Measurements from ENCODE around the gene YPEL4. TPM values are rescaled to one million over a fixed set of nuclear protein-coding genes. Genes with fewer than 3 reads are reported as not detected.

YPEL4 gene
- polyA plus RNA-seq, 1 of the 3 experiments (the other 2 are of a cell fraction), result 2.3 TPM

DNA sequence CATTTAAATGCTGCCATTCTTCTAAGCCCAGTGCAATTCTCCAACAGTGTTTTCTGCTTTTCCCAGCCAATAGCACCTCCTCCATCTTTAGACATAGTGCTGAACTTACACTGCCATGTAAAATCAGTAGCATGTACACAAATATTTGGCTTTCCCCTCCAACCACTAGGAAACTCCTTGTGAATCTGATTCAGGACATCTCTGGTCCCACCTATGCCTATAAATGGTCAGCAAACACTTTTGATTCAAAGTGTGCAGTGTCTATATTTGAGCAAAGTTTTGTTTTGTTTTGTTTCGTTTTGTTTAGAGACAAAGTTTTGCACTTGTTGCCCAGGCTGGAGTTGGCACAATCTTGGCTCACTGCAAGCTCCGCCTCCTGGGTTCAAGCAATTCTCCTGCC, 24.8 kb downstream of the YPEL4 start:
- no peak for DNase-seq
- H2AFZ ChIP-seq (ENCODE audit: low read depth), result no peak overlapping the region
- CTCF ChIA-PET, result interaction anchor here (1.0 kb wide), 2 partner anchors 20 to 56 kb away, joined by 4 read pairs; no protein-coding TSS in a partner anchor
- POLR2A ChIA-PET, result no interaction called here
- no peaks in the 10 kb centered on the region for H3K9me2 ChIP-seq
- H3K4me1 ChIP-seq (ENCODE audit: control insufficient read depth in 1 of 2, insufficient read depth in 2 of 2, low read depth in 1 of 2, low read length in 1 of 2), result no peaks in the 10 kb centered on the region
- H3K4me2 ChIP-seq, result no peak overlapping the region
- no peaks in the 10 kb centered on the region for H3K36me3 ChIP-seq (replicated peaks in 1 of 2; ENCODE audit: control insufficient read depth in 1 of 2, insufficient read depth in 2 of 2, low read length in 1 of 2)
- no peaks in the 10 kb centered on the region for H3F3A ChIP-seq (replicated peaks; ENCODE audit: insufficient read depth)
- TF ChIP-seq SMC3 (IDR thresholded peaks at IDR 0.05; ENCODE audit: low read depth, low read length) (no peak), RCOR1 (IDR thresholded peaks at IDR 0.05; ENCODE audit: low read length) (no peak), CHD2 (IDR thresholded peaks at IDR 0.05; ENCODE audit: low read length, partially characterized antibody) (no peak), FOSL2 (IDR thresholded peaks at IDR 0.05; ENCODE audit: borderline replicate concordance, low read depth) (no peak), EP300 (IDR thresholded peaks at IDR 0.05; ENCODE audit: borderline replicate concordance in 1 of 2, low read depth in 1 of 2, low read length in 1 of 2) (no peak), GATA2 (CRISPR knock-in tag; IDR thresholded peaks at IDR 0.05) (no peak), NRF1 (IDR thresholded peaks at IDR 0.05; ENCODE audit: low read depth, low read length) (no peak), ELF1 (IDR thresholded peaks at IDR 0.05) (no peak), POLR2AphosphoS5 (IDR thresholded peaks at IDR 0.05; ENCODE audit: low read depth, low read length) (no peak), FOXJ3 (CRISPR knock-in tag; IDR thresholded peaks at IDR 0.05) (no peak), FOXM1 (IDR thresholded peaks at IDR 0.05; ENCODE audit: low read depth) (no peak), TAF1 (IDR thresholded peaks at IDR 0.05; ENCODE audit: borderline replicate concordance, low read depth, low read length) (no peak), EZH2phosphoT487 (IDR thresholded peaks at IDR 0.05; ENCODE audit: borderline replicate concordance, low read depth) (no peak)
- TF ChIP-seq, protein P1, sequence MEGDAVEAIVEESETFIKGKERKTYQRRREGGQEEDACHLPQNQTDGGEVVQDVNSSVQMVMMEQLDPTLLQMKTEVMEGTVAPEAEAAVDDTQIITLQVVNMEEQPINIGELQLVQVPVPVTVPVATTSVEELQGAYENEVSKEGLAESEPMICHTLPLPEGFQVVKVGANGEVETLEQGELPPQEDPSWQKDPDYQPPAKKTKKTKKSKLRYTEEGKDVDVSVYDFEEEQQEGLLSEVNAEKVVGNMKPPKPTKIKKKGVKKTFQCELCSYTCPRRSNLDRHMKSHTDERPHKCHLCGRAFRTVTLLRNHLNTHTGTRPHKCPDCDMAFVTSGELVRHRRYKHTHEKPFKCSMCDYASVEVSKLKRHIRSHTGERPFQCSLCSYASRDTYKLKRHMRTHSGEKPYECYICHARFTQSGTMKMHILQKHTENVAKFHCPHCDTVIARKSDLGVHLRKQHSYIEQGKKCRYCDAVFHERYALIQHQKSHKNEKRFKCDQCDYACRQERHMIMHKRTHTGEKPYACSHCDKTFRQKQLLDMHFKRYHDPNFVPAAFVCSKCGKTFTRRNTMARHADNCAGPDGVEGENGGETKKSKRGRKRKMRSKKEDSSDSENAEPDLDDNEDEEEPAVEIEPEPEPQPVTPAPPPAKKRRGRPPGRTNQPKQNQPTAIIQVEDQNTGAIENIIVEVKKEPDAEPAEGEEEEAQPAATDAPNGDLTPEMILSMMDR (IDR thresholded peaks at IDR 0.05), result no peak
- TF ChIP-seq, protein P2, sequence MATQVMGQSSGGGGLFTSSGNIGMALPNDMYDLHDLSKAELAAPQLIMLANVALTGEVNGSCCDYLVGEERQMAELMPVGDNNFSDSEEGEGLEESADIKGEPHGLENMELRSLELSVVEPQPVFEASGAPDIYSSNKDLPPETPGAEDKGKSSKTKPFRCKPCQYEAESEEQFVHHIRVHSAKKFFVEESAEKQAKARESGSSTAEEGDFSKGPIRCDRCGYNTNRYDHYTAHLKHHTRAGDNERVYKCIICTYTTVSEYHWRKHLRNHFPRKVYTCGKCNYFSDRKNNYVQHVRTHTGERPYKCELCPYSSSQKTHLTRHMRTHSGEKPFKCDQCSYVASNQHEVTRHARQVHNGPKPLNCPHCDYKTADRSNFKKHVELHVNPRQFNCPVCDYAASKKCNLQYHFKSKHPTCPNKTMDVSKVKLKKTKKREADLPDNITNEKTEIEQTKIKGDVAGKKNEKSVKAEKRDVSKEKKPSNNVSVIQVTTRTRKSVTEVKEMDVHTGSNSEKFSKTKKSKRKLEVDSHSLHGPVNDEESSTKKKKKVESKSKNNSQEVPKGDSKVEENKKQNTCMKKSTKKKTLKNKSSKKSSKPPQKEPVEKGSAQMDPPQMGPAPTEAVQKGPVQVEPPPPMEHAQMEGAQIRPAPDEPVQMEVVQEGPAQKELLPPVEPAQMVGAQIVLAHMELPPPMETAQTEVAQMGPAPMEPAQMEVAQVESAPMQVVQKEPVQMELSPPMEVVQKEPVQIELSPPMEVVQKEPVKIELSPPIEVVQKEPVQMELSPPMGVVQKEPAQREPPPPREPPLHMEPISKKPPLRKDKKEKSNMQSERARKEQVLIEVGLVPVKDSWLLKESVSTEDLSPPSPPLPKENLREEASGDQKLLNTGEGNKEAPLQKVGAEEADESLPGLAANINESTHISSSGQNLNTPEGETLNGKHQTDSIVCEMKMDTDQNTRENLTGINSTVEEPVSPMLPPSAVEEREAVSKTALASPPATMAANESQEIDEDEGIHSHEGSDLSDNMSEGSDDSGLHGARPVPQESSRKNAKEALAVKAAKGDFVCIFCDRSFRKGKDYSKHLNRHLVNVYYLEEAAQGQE (IDR thresholded peaks at IDR 0.05; ENCODE audit: low read depth, low read length), result no peak
- TF ChIP-seq, protein P3, sequence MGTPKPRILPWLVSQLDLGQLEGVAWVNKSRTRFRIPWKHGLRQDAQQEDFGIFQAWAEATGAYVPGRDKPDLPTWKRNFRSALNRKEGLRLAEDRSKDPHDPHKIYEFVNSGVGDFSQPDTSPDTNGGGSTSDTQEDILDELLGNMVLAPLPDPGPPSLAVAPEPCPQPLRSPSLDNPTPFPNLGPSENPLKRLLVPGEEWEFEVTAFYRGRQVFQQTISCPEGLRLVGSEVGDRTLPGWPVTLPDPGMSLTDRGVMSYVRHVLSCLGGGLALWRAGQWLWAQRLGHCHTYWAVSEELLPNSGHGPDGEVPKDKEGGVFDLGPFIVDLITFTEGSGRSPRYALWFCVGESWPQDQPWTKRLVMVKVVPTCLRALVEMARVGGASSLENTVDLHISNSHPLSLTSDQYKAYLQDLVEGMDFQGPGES (IDR thresholded peaks at IDR 0.05; ENCODE audit: low read depth, low read length), result no peak
- TF ChIP-seq, protein P4, sequence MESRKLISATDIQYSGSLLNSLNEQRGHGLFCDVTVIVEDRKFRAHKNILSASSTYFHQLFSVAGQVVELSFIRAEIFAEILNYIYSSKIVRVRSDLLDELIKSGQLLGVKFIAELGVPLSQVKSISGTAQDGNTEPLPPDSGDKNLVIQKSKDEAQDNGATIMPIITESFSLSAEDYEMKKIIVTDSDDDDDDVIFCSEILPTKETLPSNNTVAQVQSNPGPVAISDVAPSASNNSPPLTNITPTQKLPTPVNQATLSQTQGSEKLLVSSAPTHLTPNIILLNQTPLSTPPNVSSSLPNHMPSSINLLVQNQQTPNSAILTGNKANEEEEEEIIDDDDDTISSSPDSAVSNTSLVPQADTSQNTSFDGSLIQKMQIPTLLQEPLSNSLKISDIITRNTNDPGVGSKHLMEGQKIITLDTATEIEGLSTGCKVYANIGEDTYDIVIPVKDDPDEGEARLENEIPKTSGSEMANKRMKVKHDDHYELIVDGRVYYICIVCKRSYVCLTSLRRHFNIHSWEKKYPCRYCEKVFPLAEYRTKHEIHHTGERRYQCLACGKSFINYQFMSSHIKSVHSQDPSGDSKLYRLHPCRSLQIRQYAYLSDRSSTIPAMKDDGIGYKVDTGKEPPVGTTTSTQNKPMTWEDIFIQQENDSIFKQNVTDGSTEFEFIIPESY (IDR thresholded peaks at IDR 0.05; ENCODE audit: borderline replicate concordance, low read depth), result no peak
- TF ChIP-seq, protein P5, sequence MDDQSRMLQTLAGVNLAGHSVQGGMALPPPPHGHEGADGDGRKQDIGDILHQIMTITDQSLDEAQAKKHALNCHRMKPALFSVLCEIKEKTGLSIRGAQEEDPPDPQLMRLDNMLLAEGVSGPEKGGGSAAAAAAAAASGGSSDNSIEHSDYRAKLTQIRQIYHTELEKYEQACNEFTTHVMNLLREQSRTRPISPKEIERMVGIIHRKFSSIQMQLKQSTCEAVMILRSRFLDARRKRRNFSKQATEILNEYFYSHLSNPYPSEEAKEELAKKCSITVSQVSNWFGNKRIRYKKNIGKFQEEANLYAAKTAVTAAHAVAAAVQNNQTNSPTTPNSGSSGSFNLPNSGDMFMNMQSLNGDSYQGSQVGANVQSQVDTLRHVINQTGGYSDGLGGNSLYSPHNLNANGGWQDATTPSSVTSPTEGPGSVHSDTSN (IDR thresholded peaks at IDR 0.05), result no peak
- WGBS (ENCODE audit: low lambda C conversion rate), result 71% methylated on average over 2 of the region's 2 CpGs
- H3K79me2 ChIP-seq (ENCODE audit: insufficient read depth), result no peaks in the 10 kb centered on the region
- no peak overlapping the region for H3K27ac ChIP-seq (ENCODE audit: low read depth in 2 of 2, low read length in 1 of 2)
- H3K9me3 ChIP-seq, result no peaks in the 10 kb centered on the region
- H3K4me3 ChIP-seq (ENCODE audit: low read depth in 2 of 2, low read length in 1 of 2), result no peak overlapping the region
- no peaks in the 10 kb centered on the region; the same call in 1 of the 2 replicates for H3K27me3 ChIP-seq (ENCODE audit: insufficient read depth)
- H3K9ac ChIP-seq, result no peak overlapping the region
- H4K20me1 ChIP-seq (ENCODE audit: insufficient read depth), result no peaks in the 10 kb centered on the region
